Hepatocyte (in vitro differentiated cells): ENCODE measurements around the gene LRRFIP1.

Experiments used
- CTCF ChIP-seq: fragments of 200-600 bp; sonication (generic); IDR thresholded peaks from 2 replicates; pipeline ENCODE4 v1.5.1; 2016; ENCODE audit warnings: antibody characterized with exemption, mild to moderate bottlenecking; ENCODE audit not compliant: poor library complexity
- EZH2 ChIP-seq: fragments of 200-600 bp; sonication (generic); IDR thresholded peaks from 2 replicates; pipeline ENCODE4 v1.6.1; 2016; ENCODE audit warnings: antibody characterized with exemption, mild to moderate bottlenecking, borderline replicate concordance
- EZH2phosphoT487 ChIP-seq: fragments of 200-600 bp; sonication (generic); IDR thresholded peaks from one replicate; pipeline ENCODE4 v1.6.1; 2018; ENCODE audit warnings: antibody characterized with exemption, mild to moderate bottlenecking, low read depth, moderate library complexity; ENCODE audit not compliant: unreplicated experiment, severe bottlenecking

- TF ChIP-seq CTCF = no peak
- TF ChIP-seq EZH2 = no peak
- TF ChIP-seq EZH2phosphoT487 = no peak
These were observed 34.9 kb upstream of the LRRFIP1 start for GRCh38 chr2:237592425-237592980.
